GM12878 (cell line): ENCODE measurements around the gene GHITM. TPM values are rescaled to one million over a fixed set of nuclear protein-coding genes. Genes with fewer than 3 reads are reported as not detected.

Experiments used
- ATAC-seq: fragments of 200-7000 bp; cut with Tn5 transposase; 3 replicates; pipeline ENCODE4 v1.9.1; 2020; ENCODE audit warnings: mild to moderate bottlenecking, moderate library complexity
- BruUV-seq: library from RNA; stranded (reverse); fragments of 400-500 nt; replicated peaks from 2 replicates; lab custom pipeline; 2021; lab: Mats Ljungman, UMichigan
- CTCF ChIA-PET: fragments of 300-600 bp; sonication (Branson Sonifier 250); formaldehyde crosslinking; extraction: SDS; loops from one replicate; lab custom pipeline; 2021; ENCODE audit warnings: inconsistent platforms; lab: Yijun Ruan, JAX
- POLR2A ChIA-PET: fragments of 350-600 bp; formaldehyde crosslinking; extraction: SDS; loops from one replicate; lab custom pipeline; 2021; ENCODE audit warnings: inconsistent platforms; lab: Charles Lee
- RAD21 ChIA-PET: fragments of 300-600 bp; sonication (Branson Sonifier 250); formaldehyde crosslinking; loops from one replicate; lab custom pipeline; 2023; ENCODE audit warnings: antibody characterized with exemption; ENCODE audit not compliant: unreplicated experiment; lab: Charles Lee
- SMC1A ChIA-PET: fragments of 300-600 bp; sonication (Branson Sonifier 250); formaldehyde crosslinking; loops from one replicate; lab custom pipeline; 2023; ENCODE audit not compliant: unreplicated experiment, uncharacterized antibody; lab: Charles Lee
- DNase-seq: peaks from one replicate; pipeline ENCODE4 v3.0.0-alpha.2; 2011; ENCODE audit warnings: low read depth, low spot score
- FAIRE-seq: peaks from 3 replicates; lab custom pipeline; 2011; peaks lifted over from hg19 to GRCh38; lab: Jason Lieb, UNC
- H2AFZ ChIP-seq: 2 replicates; pipeline ENCODE4 v1.6.0; 2011; ENCODE audit warnings: low read depth, low read length, control low read depth; ENCODE audit not compliant: control insufficient read depth
- H3K27ac ChIP-seq: 2 replicates; pipeline ENCODE4 v1.5.1; 2011; ENCODE audit warnings: control low read depth; ENCODE audit not compliant: control insufficient read depth, insufficient read depth
- H3K27me3 ChIP-seq, 2 experiments: replicated peaks in 1 of 2; 2 replicates each; pipeline versions ENCODE4 v1.6.0 to v1.6.1; 2011; ENCODE audit warnings: low read length in 1 of 2; ENCODE audit not compliant: control insufficient read depth in 2 of 2, insufficient read depth in 2 of 2
- H3K36me3 ChIP-seq, 2 experiments: 2 replicates each; pipeline ENCODE4 v1.5.1; 2011; ENCODE audit warnings: low read length in 1 of 2; ENCODE audit not compliant: control insufficient read depth in 2 of 2, insufficient read depth in 2 of 2
- H3K4me1 ChIP-seq: 2 replicates; pipeline ENCODE4 v1.6.1; 2011; ENCODE audit warnings: mild to moderate bottlenecking, low read length, moderate library complexity, mixed read lengths; ENCODE audit not compliant: control insufficient read depth, insufficient read depth
- H3K4me2 ChIP-seq: 2 replicates; pipeline ENCODE4 v1.6.0; 2011; ENCODE audit warnings: control low read depth; ENCODE audit not compliant: control insufficient read depth, insufficient read depth
- H3K4me3 ChIP-seq: fragments of 200-600 bp; sonication (generic); 2 replicates; pipeline ENCODE4 v1.5.1; 2016
- H3K79me2 ChIP-seq: 2 replicates; pipeline ENCODE4 v1.6.0; 2011; ENCODE audit warnings: low read length; ENCODE audit not compliant: control insufficient read depth, insufficient read depth
- H3K9ac ChIP-seq: 2 replicates; pipeline ENCODE4 v1.8.0; 2011; ENCODE audit warnings: low read length, control low read depth, mixed read lengths; ENCODE audit not compliant: control insufficient read depth, insufficient read depth
- H3K9me3 ChIP-seq: replicated peaks from 3 replicates; pipeline ENCODE4 v1.5.1; 2011; ENCODE audit warnings: mild to moderate bottlenecking, low read length; ENCODE audit not compliant: control insufficient read depth, insufficient read depth
- H4K20me1 ChIP-seq: 2 replicates; pipeline ENCODE4 v1.6.0; 2011; ENCODE audit not compliant: control insufficient read depth, insufficient read depth
- BCL11A ChIP-seq: IDR thresholded peaks from 2 replicates; pipeline ENCODE4 v1.6.1; 2011; ENCODE audit warnings: low read depth, low read length
- BMI1 ChIP-seq: fragments of 450-650 bp; IDR thresholded peaks from 2 replicates; pipeline ENCODE4 v1.6.1; 2016; ENCODE audit warnings: mild to moderate bottlenecking, moderate library complexity, borderline replicate concordance
- CEBPB ChIP-seq, 2 experiments: fragments of 150-350 bp in 1 of 2; IDR thresholded peaks; 2 replicates each; pipeline ENCODE4 v1.6.1; 2012 to 2014; ENCODE audit warnings: low read depth in 2 of 2, low read length in 2 of 2, borderline replicate concordance in 1 of 2, inconsistent platforms in 1 of 2
- CHD4 ChIP-seq: fragments of 200-600 bp; sonication (generic); IDR thresholded peaks from 2 replicates; pipeline ENCODE4 v1.6.1; 2016; ENCODE audit warnings: mild to moderate bottlenecking
- IKZF2 ChIP-seq, 2 experiments: fragments of 450-650 bp; IDR thresholded peaks; 2 replicates each; pipeline ENCODE4 v1.6.1; 2017; ENCODE audit warnings: mild to moderate bottlenecking in 2 of 2, moderate library complexity in 2 of 2
- KAT2A ChIP-seq: conservative IDR thresholded peaks from 2 replicates; pipeline ENCODE4 v1.6.1; 2011; ENCODE audit warnings: low read depth, low read length; ENCODE audit not compliant: control insufficient read depth
- MEF2B ChIP-seq: fragments of 450-650 bp; IDR thresholded peaks from 2 replicates; pipeline ENCODE4 v1.6.1; 2018; ENCODE audit warnings: mild to moderate bottlenecking, moderate library complexity; ENCODE audit not compliant: partially characterized antibody, poor library complexity, severe bottlenecking
- MTA2 ChIP-seq: fragments of 450-650 bp; IDR thresholded peaks from 2 replicates; pipeline ENCODE4 v1.6.1; 2016; ENCODE audit warnings: low read depth, mild to moderate bottlenecking, moderate library complexity
- MTA3 ChIP-seq: IDR thresholded peaks from 2 replicates; pipeline ENCODE4 v1.6.1; 2012; ENCODE audit warnings: low read length, inconsistent platforms, borderline replicate concordance
- NR2C1 ChIP-seq: fragments of 450-650 bp; IDR thresholded peaks from 2 replicates; pipeline ENCODE4 v1.6.1; 2017; ENCODE audit warnings: antibody characterized with exemption, mild to moderate bottlenecking, moderate library complexity
- NR2C2 ChIP-seq: IDR thresholded peaks from 2 replicates; pipeline ENCODE4 v1.6.1; 2011; ENCODE audit warnings: borderline replicate concordance, low read depth; ENCODE audit not compliant: control insufficient read depth, insufficient read length
- RAD51 ChIP-seq: fragments of 450-650 bp; IDR thresholded peaks from 2 replicates; pipeline ENCODE4 v1.6.1; 2016; ENCODE audit warnings: moderate library complexity, mild to moderate bottlenecking, inconsistent platforms
- SMARCA5 ChIP-seq: fragments of 450-650 bp; IDR thresholded peaks from 2 replicates; pipeline ENCODE4 v1.6.1; 2017; ENCODE audit warnings: mild to moderate bottlenecking
- TARDBP ChIP-seq: IDR thresholded peaks from 2 replicates; pipeline ENCODE4 v1.6.1; 2016; ENCODE audit warnings: borderline replicate concordance
- TCF12 ChIP-seq: IDR thresholded peaks from 2 replicates; pipeline ENCODE4 v1.6.1; 2011; ENCODE audit warnings: low read depth, mild to moderate bottlenecking, low read length
- TCF7 ChIP-seq: IDR thresholded peaks from 2 replicates; pipeline ENCODE4 v1.6.1; 2014; ENCODE audit warnings: antibody characterized with exemption, borderline replicate concordance
- YBX1 ChIP-seq: fragments of 450-650 bp; IDR thresholded peaks from 2 replicates; pipeline ENCODE4 v1.6.1; 2016; ENCODE audit warnings: antibody characterized with exemption
- ZBED1 ChIP-seq: IDR thresholded peaks from 2 replicates; pipeline ENCODE4 v1.6.1; 2016; ENCODE audit warnings: borderline replicate concordance
- ZNF207 ChIP-seq: fragments of 450-650 bp; IDR thresholded peaks from 2 replicates; pipeline ENCODE4 v1.6.1; 2014; ENCODE audit warnings: antibody characterized with exemption, mild to moderate bottlenecking, borderline replicate concordance
- WGBS: methylation state at CpG from one replicate; pipeline ENCODE4 v1.1.6; 2016; ENCODE audit warnings: low lambda C conversion rate; ENCODE audit not compliant: insufficient replicate concordance, insufficient coverage; ENCODE audit errors: missing lambda C conversion rate; 5-methylcytosine and 5-hydroxymethylcytosine counted together
- in situ Hi-C: fragments of 300-500 bp; cut with MboI; formaldehyde crosslinking; loops from 9 replicates; pipeline ENCODE4 v1.14.3; 2018; ENCODE audit warnings: mixed read lengths
- intact Hi-C: fragments of 100-400 bp; cut with micrococcal nuclease; formaldehyde crosslinking; loops from one replicate; pipeline ENCODE4 v1.14.2; 2022; ENCODE audit not compliant: unreplicated experiment
- polyA plus RNA-seq, 11 experiments: library from polyadenylated mRNA; depleted of rRNA in 4 of 11; unstranded in 6 of 11; stranded (reverse) in 5 of 11; fragments of >200 nt; fragmentation: Nextera tagmentation in 4 of 11; fragmentation: Illumina TruSeq in 1 of 11; extraction: Ambion mirVana in 4 of 11; extraction: Trizol in 1 of 11; gene quantifications; 1 replicate in 1 of 11; 2 replicates in 10 of 11; pipeline versions ENCODE4 v1.2.1 to v1.2.3, GENCODE V29; 2011 to 2016; ENCODE audit warnings: inconsistent platforms in 2 of 11, missing spikeins in 2 of 11, low read depth in 1 of 11
- total RNA-seq, 4 experiments: library from RNA; depleted of rRNA in 3 of 4; stranded (reverse); fragments of >200 nt in 3 of 4; fragmentation: Illumina TruSeq in 1 of 4; extraction: Trizol in 1 of 4; gene quantifications; 2 replicates each; pipeline versions ENCODE4 v1.2.1 to v1.2.3, GENCODE V29; 2013 to 2021
- TF ChIP-seq, protein P1 (sequence below): fragments of 450-650 bp; IDR thresholded peaks from 2 replicates; pipeline ENCODE4 v1.6.1; 2017; ENCODE audit warnings: antibody characterized with exemption, mild to moderate bottlenecking, moderate library complexity

Gene GHITM
- total and polyA plus RNA-seq, 10 of the 15 experiments (the other 5 are each of a cell fraction or from before 2014, with no cell fraction given): 120 to 501 (median 209) TPM

- TF ChIP-seq NR2C2: no peak
- TF ChIP-seq NR2C1: no peak
- TF ChIP-seq MEF2B: no peak
- no peak for TF ChIP-seq YBX1
- TF ChIP-seq BCL11A: no peak
- no peak for TF ChIP-seq TARDBP
- TF ChIP-seq KAT2A: no peak
- no peak for TF ChIP-seq SMARCA5
- TF ChIP-seq TCF12: no peak
- TF ChIP-seq MTA2: no peak
- no peak for TF ChIP-seq ZBED1
- TF ChIP-seq CHD4: no peak
- TF ChIP-seq, protein P1, sequence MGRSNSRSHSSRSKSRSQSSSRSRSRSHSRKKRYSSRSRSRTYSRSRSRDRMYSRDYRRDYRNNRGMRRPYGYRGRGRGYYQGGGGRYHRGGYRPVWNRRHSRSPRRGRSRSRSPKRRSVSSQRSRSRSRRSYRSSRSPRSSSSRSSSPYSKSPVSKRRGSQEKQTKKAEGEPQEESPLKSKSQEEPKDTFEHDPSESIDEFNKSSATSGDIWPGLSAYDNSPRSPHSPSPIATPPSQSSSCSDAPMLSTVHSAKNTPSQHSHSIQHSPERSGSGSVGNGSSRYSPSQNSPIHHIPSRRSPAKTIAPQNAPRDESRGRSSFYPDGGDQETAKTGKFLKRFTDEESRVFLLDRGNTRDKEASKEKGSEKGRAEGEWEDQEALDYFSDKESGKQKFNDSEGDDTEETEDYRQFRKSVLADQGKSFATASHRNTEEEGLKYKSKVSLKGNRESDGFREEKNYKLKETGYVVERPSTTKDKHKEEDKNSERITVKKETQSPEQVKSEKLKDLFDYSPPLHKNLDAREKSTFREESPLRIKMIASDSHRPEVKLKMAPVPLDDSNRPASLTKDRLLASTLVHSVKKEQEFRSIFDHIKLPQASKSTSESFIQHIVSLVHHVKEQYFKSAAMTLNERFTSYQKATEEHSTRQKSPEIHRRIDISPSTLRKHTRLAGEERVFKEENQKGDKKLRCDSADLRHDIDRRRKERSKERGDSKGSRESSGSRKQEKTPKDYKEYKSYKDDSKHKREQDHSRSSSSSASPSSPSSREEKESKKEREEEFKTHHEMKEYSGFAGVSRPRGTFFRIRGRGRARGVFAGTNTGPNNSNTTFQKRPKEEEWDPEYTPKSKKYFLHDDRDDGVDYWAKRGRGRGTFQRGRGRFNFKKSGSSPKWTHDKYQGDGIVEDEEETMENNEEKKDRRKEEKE: no peak
- TF ChIP-seq IKZF2 (IDR thresholded peaks at IDR 0.05): no peak
- TF ChIP-seq CEBPB (IDR thresholded peaks at IDR 0.05; ENCODE audit: borderline replicate concordance in 1 of 2, low read depth in 2 of 2, low read length in 2 of 2): no peak
- no peak for TF ChIP-seq ZNF207
- TF ChIP-seq BMI1: no peak
- no peak for TF ChIP-seq RAD51
- TF ChIP-seq MTA3: no peak
- no peak for TF ChIP-seq TCF7
- DNase-seq: no peak
- Histone ChIP-seq H3K9me3 (no peaks in the 10 kb centered on the region), H2AFZ (no peak overlapping the region), H4K20me1 (no peaks in the 10 kb centered on the region), H3K79me2 (peaks cover 24% of the 10 kb centered on the region), H3K4me3 (no peak overlapping the region), H3K4me1 (no peaks in the 10 kb centered on the region), H3K36me3 (0 out of 4 replicates have a peak, but pooled peaks cover 0 to 3% of the 10 kb centered on the region in 2 experiments), H3K27ac (no peak overlapping the region), H3K4me2 (no peak overlapping the region), H3K9ac (no peak overlapping the region), H3K27me3 (no peaks in the 10 kb centered on the region)
- no TSS peak for BruUV-seq
- intact Hi-C loops (no loop called here), in situ Hi-C loops (no loop called here)
- ChIA-PET CTCF (interaction anchor here (0.7 to 5.7 kb wide), 5 partner anchors 9 to 76 kb away, joined by 3 to 53 read pairs (median 4); no protein-coding TSS in a partner anchor), POLR2A (interaction anchor here (1.2 kb wide), 1 partner anchor 36 kb away, joined by 3 read pairs; the partner anchor contains the start of gene GPR15LG), SMC1A (interaction anchor here (0.6 to 4.7 kb wide), 4 partner anchors 11 to 1224 kb away, joined by 3 to 34 read pairs (median 4); no protein-coding TSS in a partner anchor), RAD21 (interaction anchor here (2.9 kb wide), 1 partner anchor 10 kb away, joined by 18 read pairs; no protein-coding TSS in a partner anchor)
- 98% methylated on average over 2 of the region's 2 CpGs for WGBS
- no peak for ATAC-seq
- FAIRE-seq: no peak
Measured at GRCh38 chr10:84137811-84138210, 1.5 kb upstream of the GHITM start.
